ENCODE measurements around the gene IDUA.
A peak's percentile ranks its signal among the peaks of the same experiment; 100 is the strongest.

IDUA gene

GRCh38 chr4:956531-957230 is 30.2 kb upstream of the IDUA start:
- DNase-seq: no peak

DNA sequence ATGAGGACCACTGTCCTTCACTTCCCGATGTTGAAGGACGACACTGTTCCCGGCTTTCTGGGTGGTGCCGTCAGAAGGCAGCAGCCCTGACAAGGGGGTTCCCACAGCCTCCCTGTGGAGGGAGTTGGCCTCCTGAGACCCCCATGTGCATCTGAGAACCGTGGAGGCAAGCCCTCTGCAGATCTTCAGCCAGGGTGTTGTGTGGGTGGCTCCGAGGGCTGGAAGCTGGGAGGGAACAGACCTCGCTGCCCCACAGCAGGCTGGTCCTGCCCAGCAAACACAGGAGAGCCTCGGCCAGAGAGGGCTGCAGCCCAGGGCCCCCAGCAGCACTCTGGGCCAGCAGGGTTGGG is 29.6 kb upstream of the IDUA start:
- DNase-seq: no peak

- DNase-seq: no peak
Measured at GRCh38 chr4:957581-958313, 29.1 kb upstream of the IDUA start.

DNA sequence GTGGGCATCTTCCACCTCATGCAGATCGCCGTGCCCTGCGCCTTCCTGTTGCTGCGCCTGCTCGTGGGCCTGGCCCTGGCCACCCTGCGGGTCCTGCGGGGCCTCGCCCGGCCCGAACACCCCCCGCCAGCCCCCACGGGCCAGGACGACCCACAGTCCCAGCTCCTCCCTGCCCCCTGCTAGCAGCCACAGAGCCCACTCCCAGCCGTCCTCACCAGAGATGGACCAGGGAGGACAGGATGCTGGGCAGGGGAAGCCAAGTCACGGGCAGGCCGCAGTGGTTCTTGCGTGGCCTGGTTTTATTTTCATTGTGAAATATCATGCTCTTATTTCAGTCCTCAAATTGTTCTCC is 28.6 kb upstream of the IDUA start:
- no peak for DNase-seq

DNA sequence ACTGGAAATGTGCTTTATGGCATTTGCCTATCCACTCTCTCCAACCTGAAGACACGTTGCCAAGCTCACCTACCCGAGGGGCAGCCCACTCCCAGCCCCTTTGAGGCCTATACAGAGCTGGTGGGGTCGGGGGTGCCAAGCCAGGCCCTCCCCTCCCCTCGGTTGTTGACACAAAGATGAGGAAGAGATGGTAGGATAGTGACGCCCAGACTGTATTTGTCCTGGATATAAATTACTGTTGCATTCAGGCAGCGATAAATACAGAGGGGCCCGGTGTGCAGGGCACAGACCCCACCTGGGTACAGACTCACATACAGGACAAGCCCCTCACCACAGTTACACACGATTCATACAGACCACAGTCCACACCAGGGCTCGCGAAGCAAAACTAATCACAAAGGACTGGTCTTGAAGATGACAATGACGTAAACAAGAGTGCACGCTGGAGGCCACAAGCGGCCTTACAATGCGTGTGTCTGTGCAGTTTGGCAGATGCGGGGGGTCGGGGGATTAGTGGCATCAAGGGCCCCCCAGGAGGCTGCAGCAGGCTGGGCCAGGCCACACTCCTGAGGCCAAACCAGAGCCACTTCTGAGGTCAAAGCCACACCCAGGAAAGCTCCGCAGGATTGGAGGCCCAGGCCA is 28.0 kb upstream of the IDUA start:
- no peak for DNase-seq

- no peak for DNase-seq
Measured at GRCh38 chr4:959338-960139, 27.3 kb upstream of the IDUA start.

DNA sequence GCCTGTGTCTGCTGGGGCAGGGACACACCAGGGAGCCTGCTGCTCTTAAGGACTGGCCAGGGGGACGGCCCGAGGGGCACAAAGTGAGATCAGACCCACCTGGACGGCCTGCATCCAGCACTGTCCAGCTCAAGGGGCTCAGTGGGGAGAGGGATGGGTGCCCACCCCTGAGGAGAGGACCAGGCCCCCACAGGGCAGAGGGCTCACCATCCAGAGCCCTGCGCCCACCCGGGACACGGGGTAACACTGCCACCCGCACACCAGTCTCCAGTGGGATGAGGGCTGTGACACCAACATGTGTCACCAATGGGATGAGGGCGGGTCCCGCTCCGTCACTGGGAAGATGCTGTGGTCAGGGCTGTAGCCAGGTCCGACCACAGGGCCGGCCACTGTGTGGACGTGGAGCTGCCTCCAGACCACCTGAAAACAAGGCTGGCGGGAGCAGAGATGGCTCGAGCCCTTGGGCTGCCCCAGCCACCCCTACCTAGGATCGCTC is 26.7 kb upstream of the IDUA start:
- no peak for DNase-seq

GRCh38 chr4:960636-961350 is 26.1 kb upstream of the IDUA start:
- no peak for DNase-seq

- DNase-seq: no peak
Measured at GRCh38 chr4:961351-962230, 25.3 kb upstream of the IDUA start.

GRCh38 chr4:962231-963208 is 24.3 kb upstream of the IDUA start:
- no peak for DNase-seq

DNA sequence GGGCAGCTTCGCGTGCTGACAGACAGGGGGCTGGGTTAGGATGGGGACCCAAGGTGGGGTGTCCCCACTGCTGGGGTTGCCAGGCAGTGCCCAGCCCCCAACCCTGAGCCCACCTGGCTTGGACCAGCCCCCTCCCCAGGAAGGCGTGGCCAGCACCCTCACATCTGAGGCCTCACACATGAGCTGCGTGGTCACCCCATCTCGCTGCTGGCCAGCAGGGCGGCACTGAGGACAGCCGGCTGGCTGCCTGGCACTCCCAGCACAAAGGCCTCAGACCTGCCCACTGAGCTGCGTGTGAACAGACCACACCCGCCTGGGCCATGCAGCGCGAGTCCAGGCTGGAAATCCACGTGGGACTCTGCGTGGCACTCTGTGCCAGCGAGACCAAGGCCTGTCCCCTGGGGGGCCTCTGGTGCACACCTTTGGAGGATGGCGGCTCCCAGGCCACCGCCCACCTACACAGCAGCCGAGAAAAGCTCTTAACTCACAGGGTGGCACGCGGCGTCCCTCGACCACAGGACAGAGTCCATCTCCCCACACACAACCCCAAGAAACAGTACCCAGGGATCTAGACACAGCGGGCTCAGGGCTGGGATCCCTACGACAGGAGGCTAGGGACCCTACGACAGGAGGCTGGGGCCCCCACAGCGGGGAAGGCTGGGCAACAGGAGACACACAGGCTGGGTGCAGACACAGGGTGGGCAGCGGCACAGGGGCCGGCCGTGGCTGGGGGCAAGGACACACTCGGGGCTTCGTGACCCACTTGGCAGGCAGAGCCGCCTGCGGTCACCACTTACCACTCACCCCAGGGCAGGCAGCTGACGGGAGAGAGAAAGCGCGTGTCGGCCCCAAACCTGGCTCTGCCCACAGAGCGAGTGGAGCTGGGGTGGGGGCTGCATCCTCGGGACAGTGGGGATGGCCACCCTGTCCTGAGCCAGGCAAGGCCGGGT is 23.3 kb upstream of the IDUA start:
- DNase-seq: no peak

- DNase-seq: no peak
Measured at GRCh38 chr4:964346-965025, 22.4 kb upstream of the IDUA start.

DNA sequence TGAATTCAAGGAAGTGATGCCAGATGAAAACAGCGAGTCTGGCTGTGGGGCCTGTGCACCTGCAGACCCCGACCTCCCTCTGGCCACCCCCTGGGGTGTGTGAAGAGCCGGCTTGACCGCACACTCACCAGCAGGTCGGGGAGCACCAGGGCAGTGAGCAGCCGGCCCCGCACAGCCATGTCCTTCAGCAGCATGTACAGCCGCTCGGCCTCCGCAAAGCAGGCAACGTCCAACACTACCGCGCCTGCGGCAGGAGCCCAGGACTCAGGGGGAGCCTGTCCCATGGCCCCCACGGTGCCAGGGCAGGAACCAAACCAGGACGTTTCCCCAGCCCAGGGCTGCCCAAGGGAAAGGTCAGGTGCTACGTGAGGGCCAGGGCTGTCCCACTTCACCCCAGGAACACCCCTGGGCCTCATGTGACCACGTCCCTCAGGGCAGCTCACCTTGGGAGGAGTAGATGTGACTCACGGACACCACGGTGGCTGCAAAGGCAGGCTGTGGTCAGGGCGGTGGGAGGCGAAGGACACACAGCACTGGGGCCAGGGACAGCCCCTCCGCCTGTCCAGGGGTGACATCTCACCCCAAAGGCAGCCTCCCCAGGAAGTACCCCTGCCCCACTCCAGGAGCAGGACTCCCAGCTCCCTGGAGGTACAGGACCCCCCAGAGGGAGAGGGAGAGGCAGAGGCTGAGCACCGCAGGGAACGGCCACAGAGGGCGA is 21.6 kb upstream of the IDUA start:
- DNase-seq: no peak

DNA sequence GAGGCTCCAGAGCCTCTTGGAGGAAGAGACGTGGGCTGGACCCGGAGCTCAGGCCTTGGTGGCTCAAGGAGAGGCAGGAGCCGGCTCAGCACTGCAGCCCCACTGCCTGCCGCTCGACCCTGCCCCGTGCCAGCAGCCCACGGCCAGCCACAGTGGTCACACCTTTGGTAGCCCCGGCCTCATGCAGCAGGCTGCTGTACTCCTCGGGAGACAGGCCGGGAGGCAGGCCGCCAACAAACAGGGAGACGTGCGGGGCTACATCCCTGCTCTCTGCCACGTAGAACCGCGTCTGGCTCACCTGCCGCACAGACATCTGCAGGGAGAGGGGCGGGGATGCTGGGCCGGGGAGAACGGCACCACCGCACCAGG is 21.1 kb upstream of the IDUA start:
- DNase-seq: no peak

GRCh38 chr4:966266-967112 is 20.4 kb upstream of the IDUA start:
- no peak for DNase-seq

DNA sequence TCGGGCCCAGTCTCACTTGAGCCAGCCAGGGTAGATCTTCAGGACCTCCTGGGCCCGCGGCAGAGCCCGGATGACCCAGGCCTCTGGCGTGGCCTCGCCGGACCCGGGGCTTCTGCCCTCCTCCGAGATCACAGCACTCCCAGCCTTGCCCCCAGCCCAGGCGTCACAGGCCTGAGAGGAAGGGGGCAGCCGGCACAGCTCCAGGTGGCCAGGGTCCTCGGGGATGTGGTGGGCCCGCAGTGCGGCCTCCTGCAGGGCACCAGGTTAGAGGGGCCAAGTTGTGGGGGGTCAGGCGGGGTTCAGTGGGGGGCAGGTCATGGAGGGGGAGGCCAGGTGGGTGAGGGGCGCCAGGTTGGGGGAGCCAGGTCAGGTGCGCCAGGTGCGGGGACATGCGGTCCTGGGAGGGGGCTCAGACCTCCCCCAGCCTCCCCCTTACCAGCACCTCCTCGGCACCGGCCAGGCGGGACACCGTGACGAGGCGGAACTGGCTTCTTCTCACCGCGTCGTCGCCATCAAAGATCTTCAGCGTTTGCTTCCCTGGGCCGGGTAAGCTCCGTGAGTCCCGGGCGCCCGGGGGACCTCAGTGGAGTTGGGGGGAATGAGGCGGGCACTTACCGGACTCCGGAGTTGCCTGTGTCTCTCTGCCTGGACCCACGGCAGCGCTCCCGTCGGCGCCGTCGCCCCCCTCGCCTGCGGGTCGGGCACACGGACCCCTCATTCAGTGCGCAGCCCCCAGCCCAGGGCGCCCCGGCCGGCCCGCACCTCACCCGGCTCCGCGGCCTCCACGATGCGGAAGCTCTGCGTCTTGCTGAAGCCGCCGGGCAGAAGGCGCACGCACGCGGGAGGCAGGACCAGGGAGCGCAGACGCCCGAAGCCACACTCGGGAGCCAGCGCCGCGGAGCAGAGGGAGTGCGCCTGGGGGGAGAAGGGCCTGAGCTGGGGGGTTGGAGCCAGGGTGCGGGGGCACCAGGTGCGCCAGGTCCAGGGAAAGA is 19.4 kb upstream of the IDUA start:
- DNase-seq: peak; percentile 8

Measured in fibroblast of skin of right biceps (primary cell).